Measurements from ENCODE around the gene CSAG3.
"Not testable (repeated sequence)": the region's sequence is repeated elsewhere in the genome, so short reads cannot be mapped to it uniquely, and the experiment has no call there.

CSAG3 gene

DNA sequence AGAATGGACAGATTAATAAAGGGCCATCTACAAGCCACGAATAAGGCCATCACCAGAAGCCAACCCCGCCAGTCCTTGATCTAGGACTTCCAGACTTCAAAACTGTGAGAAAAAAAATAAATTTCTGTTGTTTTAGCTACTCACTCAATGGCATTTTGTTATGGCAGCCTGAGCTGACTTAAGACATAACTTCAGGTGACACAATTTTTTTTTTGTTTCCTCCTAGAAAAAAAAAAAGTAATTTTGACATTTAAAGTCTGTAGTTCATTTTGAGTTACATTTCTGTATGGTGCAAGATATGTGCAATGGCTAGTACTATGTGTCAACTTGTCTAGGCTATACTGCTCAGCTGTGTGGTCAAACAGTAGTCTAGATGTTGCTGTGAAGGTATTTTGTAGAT, at the start of gene CSAG3:
CSAG3 (plus strand) TSS at position 301 of the 400 bp plus-strand sequence.
- DNase-seq: not testable (repeated sequence)

DNA sequence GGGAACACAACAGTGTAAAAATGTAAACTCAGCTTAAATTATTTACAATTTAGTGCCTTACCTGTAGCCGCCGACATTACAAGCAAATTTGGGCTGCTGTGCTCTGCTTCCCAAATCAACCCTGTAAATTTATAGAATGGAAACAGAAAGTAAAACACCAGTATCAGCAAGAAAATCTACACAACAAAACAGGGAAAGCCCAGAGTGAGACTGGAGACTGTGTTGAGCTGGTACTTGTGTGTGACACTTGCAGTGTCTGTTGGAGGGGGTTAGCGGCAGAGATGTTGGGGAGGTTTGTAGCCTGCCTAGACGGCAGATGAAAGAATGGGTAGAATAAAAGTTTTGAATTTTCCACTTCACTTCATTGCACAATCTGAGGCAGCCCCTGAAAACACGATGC, 45.8 kb upstream of the CSAG3 start:
- DNase-seq: not testable (repeated sequence)

DNA sequence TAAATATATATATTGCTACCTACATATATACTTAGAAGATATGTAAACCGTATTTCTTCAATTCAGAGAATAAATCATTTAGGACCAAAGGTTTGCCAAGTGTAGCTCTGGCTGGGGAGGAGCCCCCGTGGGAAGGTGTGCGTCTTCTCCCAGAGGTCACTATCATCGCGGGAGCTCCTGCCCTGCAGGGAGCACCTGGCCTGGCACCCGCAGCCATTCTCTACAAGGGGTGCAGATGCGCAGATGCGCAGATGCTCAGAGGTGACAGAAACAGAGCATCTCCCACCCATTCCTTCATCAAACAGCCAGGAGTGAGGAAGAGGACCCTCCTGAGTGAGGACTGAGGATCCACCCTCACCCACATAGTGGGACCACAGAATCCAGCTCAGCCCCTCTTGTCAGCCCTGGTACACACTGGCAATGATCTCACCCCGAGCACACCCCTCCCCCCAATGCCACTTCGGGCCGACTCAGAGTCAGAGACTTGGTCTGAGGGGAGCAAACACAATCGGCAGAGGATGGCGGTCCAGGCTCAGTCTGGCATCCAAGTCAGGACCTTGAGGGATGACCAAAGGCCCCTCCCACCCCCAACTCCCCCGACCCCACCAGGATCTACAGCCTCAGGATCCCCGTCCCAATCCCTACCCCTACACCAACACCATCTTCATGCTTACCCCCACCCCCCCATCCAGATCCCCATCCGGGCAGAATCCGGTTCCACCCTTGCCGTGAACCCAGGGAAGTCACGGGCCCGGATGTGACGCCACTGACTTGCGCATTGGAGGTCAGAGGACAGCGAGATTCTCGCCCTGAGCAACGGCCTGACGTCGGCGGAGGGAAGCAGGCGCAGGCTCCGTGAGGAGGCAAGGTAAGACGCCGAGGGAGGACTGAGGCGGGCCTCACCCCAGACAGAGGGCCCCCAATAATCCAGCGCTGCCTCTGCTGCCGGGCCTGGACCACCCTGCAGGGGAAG, 44.9 kb upstream of the CSAG3 start, which contains the start of gene MAGEA2B:
MAGEA2B (plus strand) TSS at position 814 of the 973 bp plus-strand sequence. CDS start 2,479 bp downstream, outside the sequence.
- not testable (repeated sequence) for DNase-seq

DNA sequence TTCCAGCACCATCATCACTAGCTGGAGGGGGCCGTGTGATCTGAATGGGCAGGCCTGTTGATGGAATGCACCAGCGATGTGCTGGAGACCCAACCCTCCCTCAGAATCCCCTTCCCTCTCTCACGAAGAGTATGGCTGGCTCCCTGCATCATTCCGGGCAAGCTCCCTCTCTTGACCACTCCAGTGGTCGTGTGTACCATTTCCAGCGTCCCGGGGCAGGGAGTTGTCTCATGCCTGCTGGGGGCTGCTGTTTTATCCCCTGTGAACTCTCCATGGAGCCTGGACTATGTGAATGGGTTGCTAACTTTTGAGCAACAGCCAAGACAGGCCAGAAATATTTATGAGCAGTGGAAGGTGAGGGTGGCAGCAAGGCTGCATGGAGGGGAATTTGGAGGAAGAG, 33.6 kb upstream of the CSAG3 start:
- DNase-seq: no peak

DNA sequence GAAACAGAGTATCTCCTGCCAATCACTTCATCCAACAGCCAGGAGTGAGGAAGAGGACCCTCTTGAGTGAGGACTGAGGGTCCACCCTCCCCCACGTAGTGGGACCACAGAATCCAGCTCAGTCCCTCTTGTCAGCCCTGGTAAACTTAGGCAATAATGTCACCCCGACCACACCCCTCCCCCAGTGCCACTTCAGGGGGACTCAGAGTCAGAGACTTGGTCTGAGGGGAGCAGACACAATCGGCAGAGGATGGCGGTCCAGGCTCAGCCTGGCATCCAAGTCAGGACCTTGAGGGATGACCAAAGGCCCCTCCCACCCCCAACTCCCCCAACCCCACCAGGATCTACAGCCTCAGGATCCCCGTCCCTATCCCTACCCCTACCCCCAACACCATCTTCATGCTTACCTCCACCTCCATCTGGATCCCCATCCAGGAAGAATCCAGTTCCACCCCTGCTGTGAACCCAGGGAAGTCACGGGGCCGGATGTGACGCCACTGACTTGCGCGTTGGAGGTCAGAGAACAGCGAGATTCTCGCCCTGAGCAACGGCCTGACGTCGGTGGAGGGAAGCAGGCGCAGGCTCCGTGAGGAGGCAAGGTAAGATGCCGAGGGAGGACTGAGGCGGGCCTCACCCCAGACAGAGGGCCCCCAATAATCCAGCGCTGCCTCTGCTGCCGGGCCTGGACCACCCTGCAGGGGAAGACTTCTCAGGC, 25.6 kb upstream of the CSAG3 start, which contains the start of the genes CSAG1 and MAGEA12:
CSAG1 (minus strand) TSS at position 461 of the 715 bp plus-strand sequence. CDS start 1,261 bp downstream, outside the sequence.
MAGEA12 (plus strand) TSS at position 497 of the 715 bp plus-strand sequence. CDS start 2,405 bp downstream, outside the sequence.
- no peak for DNase-seq

DNA sequence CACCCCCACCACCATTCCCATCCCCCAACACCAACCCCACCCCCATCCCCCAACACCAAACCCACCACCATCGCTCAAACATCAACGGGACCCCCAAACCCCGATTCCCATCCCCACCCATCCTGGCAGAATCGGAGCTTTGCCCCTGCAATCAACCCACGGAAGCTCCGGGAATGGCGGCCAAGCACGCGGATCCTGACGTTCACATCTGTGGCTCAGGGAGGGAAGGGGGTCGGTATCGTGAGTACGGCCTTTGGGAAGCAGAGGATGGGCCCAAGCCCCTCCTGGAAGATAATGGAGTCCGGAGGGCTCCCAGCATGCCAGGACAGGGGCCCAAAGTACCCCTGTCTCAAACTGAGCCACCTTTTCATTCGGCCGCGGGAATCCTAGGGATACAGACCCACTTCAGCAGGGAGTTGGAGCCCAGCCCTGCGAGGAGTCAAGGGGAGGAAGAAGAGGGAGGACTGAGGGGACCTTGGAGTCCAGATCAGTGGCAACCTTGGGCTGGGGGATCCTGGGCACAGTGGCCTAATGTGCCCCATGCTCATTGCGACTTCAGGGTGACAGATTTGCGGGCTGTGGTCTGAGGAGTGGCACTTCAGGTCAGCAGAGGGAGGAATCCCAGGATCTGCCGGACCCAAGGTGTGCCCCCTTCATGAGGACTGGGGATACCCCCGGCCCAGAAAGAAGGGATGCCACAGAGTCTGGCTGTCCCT, 24.7 kb upstream of the CSAG3 start:
- not testable (repeated sequence) for DNase-seq

DNA sequence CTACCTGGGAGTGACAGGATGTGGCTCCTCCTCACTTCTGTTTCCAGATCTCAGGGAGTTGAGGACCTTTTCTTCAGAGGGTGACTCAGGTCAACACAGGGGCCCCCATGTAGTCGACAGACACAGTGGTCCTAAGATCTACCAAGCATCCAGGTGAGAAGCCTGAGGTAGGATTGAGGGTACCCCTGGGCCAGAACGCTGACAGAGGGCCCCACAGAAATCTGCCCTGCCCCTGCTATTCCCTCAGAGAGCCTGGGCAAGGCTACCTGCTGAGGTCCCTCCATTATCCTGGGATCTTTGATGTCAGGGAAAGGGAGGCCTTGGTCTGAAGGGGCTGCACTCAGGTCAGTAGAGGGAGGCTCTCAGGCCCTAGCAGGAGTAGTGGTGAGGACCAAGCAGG, 23.9 kb upstream of the CSAG3 start:
- DNase-seq: no peak

DNA sequence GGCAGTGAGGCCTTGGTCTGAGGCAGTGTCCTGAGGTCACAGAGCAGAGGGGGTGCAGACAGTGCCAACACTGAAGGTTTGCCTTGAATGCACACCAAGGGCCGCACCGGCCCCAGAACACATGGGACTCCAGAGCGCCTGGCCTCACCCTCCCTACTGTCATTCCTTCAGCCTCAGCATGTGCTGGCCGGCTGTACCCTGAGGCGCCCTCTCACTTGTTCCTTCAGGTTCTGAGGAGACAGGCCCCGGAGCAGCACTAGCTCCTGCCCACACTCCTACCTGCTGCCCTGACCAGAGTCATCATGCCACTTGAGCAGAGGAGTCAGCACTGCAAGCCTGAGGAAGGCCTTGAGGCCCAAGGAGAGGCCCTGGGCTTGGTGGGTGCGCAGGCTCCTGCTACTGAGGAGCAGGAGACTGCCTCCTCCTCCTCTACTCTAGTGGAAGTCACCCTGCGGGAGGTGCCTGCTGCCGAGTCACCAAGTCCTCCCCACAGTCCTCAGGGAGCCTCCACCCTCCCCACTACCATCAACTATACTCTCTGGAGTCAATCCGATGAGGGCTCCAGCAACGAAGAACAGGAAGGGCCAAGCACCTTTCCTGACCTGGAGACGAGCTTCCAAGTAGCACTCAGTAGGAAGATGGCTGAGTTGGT, 23.0 kb upstream of the CSAG3 start:
- no peak for DNase-seq

DNA sequence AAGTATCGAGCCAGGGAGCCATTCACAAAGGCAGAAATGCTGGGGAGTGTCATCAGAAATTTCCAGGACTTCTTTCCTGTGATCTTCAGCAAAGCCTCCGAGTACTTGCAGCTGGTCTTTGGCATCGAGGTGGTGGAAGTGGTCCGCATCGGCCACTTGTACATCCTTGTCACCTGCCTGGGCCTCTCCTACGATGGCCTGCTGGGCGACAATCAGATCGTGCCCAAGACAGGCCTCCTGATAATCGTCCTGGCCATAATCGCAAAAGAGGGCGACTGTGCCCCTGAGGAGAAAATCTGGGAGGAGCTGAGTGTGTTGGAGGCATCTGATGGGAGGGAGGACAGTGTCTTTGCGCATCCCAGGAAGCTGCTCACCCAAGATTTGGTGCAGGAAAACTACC, 22.5 kb upstream of the CSAG3 start:
- not testable (repeated sequence) for DNase-seq

DNA sequence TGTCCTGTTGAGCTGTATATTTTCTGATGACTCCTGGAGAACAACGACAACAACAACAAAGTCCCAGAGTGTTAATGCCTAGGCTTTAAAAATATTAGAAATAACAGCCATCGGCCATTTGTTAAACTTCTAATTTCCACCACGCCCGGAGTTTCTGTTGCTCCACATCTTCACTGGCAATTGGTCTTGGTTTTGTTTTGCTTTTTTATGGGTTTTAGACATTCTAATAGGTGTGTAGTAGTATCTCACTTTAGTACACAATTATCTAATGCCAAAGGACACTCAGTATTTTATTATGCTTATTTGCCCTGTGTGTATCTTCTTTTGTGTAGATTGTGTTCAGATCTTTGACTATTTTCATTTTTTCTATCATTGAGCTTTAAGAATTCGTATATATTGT, 20.5 kb upstream of the CSAG3 start:
- DNase-seq: no peak

DNA sequence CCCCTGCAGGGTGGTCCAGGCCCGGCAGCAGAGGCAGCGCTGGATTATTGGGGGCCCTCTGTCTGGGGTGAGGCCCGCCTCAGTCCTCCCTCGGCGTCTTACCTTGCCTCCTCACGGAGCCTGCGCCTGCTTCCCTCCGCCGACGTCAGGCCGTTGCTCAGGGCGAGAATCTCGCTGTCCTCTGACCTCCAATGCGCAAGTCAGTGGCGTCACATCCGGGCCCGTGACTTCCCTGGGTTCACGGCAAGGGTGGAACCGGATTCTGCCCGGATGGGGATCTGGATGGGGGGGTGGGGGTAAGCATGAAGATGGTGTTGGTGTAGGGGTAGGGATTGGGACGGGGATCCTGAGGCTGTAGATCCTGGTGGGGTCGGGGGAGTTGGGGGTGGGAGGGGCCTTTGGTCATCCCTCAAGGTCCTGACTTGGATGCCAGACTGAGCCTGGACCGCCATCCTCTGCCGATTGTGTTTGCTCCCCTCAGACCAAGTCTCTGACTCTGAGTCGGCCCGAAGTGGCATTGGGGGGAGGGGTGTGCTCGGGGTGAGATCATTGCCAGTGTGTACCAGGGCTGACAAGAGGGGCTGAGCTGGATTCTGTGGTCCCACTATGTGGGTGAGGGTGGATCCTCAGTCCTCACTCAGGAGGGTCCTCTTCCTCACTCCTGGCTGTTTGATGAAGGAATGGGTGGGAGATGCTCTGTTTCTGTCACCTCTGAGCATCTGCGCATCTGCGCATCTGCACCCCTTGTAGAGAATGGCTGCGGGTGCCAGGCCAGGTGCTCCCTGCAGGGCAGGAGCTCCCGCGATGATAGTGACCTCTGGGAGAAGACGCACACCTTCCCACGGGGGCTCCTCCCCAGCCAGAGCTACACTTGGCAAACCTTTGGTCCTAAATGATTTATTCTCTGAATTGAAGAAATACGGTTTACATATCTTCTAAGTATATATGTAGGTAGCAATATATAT, 5.0 kb upstream of the CSAG3 start, which contains the start of gene MAGEA2:
MAGEA2 (minus strand) TSS at position 157 of the 965 bp plus-strand sequence. CDS start 2,479 bp downstream, outside the sequence.
- not testable (repeated sequence) for DNase-seq

DNA sequence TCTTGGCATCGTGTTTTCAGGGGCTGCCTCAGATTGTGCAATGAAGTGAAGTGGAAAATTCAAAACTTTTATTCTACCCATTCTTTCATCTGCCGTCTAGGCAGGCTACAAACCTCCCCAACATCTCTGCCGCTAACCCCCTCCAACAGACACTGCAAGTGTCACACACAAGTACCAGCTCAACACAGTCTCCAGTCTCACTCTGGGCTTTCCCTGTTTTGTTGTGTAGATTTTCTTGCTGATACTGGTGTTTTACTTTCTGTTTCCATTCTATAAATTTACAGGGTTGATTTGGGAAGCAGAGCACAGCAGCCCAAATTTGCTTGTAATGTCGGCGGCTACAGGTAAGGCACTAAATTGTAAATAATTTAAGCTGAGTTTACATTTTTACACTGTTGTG, 4.1 kb upstream of the CSAG3 start:
- DNase-seq: not testable (repeated sequence)

DNA sequence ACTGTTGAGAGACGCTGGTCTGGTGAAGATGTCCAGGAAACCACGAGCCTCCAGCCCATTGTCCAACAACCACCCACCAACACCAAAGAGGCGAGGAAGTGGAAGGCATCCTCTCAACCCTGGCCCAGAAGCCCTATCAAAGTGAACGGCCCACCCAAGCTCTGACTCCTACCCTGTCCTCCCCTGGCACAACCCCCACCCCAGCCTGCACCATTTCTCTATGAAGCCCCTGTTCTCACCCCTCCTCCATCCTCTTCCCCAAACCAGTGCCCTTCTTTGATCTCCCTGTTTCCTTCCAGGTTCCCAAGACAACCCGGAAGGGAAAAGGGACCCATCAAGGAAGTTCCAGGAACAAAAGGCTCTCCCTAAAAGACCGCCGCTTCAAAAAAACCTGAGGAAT, 526 bp downstream of the CSAG3 start:
- not testable (repeated sequence) for DNase-seq

DNA sequence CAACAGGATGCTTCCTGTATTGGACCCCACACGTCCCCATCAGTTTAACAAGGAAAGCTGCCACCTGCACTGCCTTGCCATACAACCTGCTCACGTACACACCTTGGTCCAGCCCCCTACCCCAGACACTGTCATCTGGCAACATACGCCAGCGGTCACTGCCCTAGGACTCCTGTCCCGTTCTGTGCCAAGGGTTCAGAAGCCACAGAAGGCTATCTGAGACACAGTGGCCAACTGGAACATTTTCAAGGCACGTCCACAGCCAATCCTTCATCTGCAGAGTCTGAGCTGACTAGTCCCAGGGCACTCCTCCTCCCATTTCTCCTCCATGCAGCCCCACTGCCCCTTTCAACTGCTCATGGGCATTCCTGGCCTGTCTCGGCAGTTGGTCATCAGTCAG, 2.6 kb downstream of the CSAG3 start:
- not testable (repeated sequence) for DNase-seq

DNA sequence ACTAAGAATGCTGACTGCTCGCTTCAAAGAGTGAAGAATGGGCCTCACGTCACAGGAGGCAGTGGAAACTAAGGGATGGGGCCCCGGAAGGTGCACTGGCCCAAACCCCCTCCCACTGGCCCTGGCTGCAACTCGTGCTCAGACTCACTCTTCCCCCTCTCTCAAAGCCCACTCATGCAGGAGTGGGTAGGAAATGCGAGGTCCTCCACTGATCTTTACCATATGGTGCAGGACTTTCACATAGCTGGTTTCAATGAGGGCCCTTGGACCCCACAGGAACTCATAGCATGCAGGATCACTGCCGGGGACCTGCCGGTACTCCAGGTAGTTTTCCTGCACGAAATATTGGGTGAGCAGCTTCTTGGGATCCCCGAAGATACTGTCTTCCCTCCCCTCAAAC, 7.5 kb downstream of the CSAG3 start:
- not testable (repeated sequence) for DNase-seq

DNA sequence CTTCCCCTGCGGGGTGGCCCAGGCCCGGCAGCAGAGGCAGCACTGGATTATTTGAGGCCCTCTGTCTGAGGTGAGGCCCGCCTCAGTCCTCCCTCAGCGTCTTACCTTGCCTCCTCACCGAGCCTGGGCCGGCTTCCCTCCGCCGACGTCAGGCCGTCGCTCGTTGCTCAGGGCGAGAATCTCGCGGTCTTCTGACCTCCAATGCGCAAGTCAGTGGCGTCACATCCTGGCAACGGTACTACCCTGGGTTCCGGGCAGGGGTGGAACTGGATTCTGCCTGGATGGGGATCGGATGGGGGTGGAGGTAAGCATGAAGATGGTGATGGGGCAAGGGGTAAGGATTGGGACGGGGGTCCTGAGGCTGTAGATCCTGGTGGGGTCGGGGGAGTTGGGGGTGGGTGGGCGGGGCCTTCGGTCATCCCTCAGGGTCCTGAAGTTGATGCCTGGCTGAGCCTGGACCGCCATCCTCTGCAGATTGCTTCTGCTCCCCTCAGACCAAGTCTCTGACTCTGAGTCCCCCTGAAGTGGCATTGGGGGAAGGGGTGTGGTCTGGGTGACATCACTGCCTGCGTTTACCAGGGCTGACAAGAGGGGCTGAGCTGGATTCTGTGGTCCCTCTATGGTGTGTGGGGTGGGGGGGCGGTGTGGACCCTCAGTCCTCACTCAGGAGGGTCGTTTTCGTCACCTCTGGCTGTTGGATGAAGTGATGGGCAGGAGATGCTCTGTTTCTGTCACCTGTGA, 10.7 kb downstream of the CSAG3 start, which contains the start of gene MAGEA6:
MAGEA6 (minus strand) TSS at position 141 of the 741 bp plus-strand sequence. CDS start 2,039 bp downstream, outside the sequence.
- not testable (repeated sequence) for DNase-seq

DNA sequence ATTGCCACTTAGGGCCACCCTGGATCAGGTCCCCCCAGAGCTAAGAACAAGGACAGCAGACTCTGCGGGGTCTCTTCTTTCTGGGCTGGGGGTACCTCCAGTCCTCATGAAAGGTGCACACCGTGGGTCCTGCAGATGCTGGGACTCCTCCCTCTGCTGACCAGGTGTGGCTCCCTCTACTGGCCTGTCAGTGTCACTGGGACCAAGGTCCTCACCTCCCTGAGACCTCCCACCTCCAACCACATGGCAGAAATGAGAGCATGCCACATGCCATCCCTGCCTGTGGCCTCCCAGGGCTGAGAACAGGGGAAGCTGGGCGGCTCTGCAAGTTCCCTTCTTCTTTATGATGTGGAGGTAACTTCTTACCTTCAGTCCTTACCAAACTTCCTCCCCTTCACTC, 28.0 kb downstream of the CSAG3 start:
- not testable (repeated sequence) for DNase-seq

DNA sequence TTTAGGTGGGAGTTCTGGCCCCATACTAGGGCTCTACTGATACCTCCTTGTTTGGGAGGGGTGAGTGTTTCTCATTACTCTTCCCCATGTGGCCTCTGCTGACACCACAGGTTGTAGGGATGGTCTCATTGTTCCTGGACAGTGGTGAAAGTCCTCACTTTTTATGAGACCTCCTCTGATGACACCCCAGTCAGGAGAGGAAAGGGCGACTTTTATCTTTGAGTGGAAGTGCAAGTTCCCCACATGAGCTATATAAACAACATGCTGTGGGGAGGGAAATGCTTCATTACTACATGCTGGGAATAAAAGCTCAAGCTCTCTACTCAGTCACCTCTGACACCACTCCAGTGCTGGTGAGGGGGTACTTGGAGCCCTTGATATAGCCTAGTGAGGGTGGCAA, 39.9 kb downstream of the CSAG3 start:
- DNase-seq: no peak

DNA sequence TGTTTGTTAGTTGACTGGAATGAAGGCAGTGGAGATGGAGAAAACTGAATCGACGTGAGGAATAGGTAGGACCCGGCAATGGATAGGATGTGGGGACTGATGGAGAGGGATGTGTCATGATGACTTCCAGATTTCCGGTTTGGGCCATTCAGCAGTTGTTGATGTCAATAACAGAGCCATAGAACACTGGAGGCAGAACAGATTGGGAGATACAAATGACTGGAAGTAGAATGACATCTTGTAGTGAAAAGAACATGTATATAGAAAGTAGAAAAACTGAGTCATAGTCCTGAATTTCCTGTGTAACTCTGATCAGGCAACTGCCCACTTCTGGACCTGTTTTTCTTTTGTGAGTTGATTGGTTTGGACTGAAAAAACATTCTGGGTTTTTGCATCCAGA, 47.0 kb downstream of the CSAG3 start:
- no peak for DNase-seq
